Adipocyte (in vitro differentiated cells): ENCODE measurements around the gene F2RL1.
"Not testable (repeated sequence)": the region's sequence is repeated elsewhere in the genome, so short reads cannot be mapped to it uniquely, and the experiment has no call there.

Experiments used
- DNase-seq: peaks from one replicate; pipeline ENCODE4 v3.0.0-alpha.2; 2015; ENCODE audit warnings: low read depth
- H3K27me3 ChIP-seq: replicated peaks from 2 replicates; pipeline ENCODE4 v1.7.0; 2013; ENCODE audit warnings: mild to moderate bottlenecking, low read length, moderate library complexity; ENCODE audit not compliant: control insufficient read depth, insufficient read depth
- H3K36me3 ChIP-seq: 2 replicates; pipeline ENCODE4 v1.7.0; 2013; ENCODE audit warnings: low read length, mild to moderate bottlenecking, moderate library complexity; ENCODE audit not compliant: control insufficient read depth, insufficient read depth, severe bottlenecking
- H3K4me1 ChIP-seq: 2 replicates; pipeline ENCODE4 v1.7.0; 2013; ENCODE audit warnings: mild to moderate bottlenecking, low read length, moderate library complexity; ENCODE audit not compliant: control insufficient read depth, insufficient read depth
- H3K4me3 ChIP-seq: 2 replicates; pipeline ENCODE4 v1.7.0; 2013; ENCODE audit warnings: mild to moderate bottlenecking, low read length, moderate library complexity
- H3K9ac ChIP-seq: 2 replicates; pipeline ENCODE4 v1.7.0; 2013; ENCODE audit warnings: mild to moderate bottlenecking, low read length, moderate library complexity
- H3K9me3 ChIP-seq: 2 replicates; pipeline ENCODE4 v1.7.0; 2013; ENCODE audit warnings: mild to moderate bottlenecking, low read length, moderate library complexity; ENCODE audit not compliant: control insufficient read depth

F2RL1 gene

DNA sequence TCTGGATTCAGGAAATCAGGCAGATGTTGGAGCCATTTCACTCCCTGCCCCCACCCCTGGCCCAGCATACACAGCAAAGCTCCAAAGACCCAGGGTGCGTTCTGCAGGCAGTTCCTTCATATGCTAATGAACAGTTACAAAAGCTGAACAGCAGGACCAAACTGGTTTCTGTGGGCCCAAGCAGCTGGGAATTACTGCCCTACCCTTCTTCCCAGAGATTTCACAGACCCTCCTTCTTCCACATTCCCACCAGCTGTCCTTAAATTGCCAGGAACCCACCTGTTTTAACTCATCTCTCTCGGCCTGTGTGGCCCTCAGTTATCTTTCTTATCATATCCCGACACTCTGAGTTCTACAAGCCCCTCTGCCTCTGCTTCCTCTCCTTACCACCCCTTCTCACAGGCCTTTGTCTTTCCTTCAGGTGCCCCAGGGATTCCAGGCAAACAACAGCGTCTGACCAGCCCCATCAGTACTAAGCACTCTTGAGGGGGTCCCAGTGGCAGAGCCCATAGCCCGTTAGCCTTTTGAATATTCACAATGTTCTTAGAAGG is 10.6 kb upstream of the F2RL1 start:
- Histone ChIP-seq H3K36me3 (no peaks in the 10 kb centered on the region), H3K27me3 (no peaks in the 10 kb centered on the region), H3K9me3 (no peaks in the 10 kb centered on the region), H3K4me3 (no peak overlapping the region), H3K9ac (no peak overlapping the region), H3K4me1 (peaks cover 8% of the 10 kb centered on the region)
- DNase-seq, result no peak

DNA sequence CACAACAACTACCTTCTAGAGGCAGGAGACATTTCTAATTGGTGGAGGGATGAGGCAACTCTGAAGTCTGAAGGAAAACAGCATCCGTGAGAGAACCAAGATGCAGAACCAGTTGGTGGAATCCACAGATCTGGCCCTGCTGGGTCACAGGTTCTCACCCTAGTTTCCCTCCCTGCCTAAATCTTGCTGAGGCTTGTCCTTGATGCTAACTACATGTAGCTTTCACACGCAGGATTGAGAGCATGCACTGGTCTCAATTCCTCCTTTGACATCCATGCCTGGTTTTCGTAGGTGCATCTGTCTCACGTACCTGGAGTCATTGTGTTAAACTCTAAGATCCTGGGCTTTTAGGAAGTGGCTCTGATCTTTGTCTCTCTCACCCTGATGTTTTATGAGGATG is 9.7 kb upstream of the F2RL1 start:
- no peak overlapping the region for H3K4me3 ChIP-seq
- DNase-seq, result no peak
- H3K9ac ChIP-seq, result no peak overlapping the region
- H3K27me3 ChIP-seq, result no peaks in the 10 kb centered on the region
- no peaks in the 10 kb centered on the region for H3K9me3 ChIP-seq
- H3K4me1 ChIP-seq, result peaks cover 8% of the 10 kb centered on the region
- H3K36me3 ChIP-seq, result no peaks in the 10 kb centered on the region

DNA sequence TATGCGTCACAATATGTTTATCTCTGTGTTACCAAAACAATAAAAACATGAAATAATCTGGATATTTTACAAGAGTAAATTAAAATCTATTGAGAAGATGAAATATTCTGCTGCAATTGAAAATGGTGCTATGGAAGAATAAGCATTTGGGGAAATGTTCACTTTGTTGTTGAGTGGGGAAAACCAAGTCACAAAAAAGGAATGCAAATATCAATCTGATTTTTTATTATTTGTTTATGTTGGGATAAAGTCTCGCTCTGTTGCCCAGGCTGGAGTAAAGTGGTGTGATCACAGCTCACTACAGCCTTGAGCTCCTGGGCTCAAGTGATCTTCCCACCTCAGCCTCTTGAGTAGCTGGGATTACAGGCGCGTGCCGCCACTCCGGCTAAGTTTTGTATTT is 8.6 kb upstream of the F2RL1 start:
- Histone ChIP-seq H3K36me3 (no peaks in the 10 kb centered on the region), H3K4me1 (peaks cover 8% of the 10 kb centered on the region), H3K4me3 (no peak overlapping the region), H3K27me3 (no peaks in the 10 kb centered on the region), H3K9me3 (no peaks in the 10 kb centered on the region), H3K9ac (no peak overlapping the region)
- DNase-seq, result no peak

DNA sequence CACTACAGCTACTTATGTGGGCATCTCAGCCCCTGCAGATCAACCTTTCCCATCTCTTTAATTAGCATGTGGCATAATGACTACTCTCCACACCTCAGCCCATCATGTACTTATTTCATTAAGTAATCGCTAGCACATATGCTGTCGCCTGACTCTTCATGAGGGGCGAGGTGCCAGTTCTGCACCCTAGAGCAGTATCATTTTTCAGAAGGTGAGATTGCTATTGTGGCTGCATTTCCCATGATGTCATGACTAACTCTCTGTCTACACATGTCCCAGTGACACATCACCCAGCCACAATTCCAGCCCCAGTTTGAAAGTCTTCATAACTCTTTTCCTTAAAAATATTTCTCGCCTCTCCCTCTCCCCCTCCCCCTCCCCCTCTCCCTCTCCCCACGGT is 7.6 kb upstream of the F2RL1 start:
- Histone ChIP-seq H3K9me3 (no peaks in the 10 kb centered on the region), H3K9ac (no peak overlapping the region), H3K27me3 (no peaks in the 10 kb centered on the region), H3K36me3 (no peaks in the 10 kb centered on the region), H3K4me3 (no peak overlapping the region), H3K4me1 (peaks cover 3% of the 10 kb centered on the region)
- no peak for DNase-seq

DNA sequence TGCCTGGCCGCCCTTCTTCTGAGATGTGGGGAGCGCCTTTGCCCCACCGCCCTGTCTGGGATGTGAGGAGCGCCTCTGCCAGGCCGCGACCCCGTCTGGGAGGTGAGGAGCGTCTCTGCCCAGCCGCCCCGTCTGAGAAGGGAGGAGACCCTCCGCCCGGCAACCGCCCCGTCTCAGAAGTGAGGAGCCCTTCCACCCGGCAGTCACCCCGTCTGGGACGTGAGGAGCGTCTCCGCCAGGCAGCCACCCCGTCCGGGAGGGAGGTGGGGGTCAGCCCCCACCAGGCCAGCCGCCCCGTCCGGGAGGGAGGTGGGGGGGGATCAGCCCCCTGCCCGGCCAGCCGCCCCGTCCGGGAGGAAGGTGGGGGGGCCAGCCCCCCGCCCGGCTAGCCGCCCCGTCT is 6.6 kb upstream of the F2RL1 start:
- H3K36me3 ChIP-seq, H3K9ac ChIP-seq, H3K4me3 ChIP-seq, DNase-seq, H3K9me3 ChIP-seq, H3K27me3 ChIP-seq, H3K4me1 ChIP-seq: not testable (repeated sequence)

DNA sequence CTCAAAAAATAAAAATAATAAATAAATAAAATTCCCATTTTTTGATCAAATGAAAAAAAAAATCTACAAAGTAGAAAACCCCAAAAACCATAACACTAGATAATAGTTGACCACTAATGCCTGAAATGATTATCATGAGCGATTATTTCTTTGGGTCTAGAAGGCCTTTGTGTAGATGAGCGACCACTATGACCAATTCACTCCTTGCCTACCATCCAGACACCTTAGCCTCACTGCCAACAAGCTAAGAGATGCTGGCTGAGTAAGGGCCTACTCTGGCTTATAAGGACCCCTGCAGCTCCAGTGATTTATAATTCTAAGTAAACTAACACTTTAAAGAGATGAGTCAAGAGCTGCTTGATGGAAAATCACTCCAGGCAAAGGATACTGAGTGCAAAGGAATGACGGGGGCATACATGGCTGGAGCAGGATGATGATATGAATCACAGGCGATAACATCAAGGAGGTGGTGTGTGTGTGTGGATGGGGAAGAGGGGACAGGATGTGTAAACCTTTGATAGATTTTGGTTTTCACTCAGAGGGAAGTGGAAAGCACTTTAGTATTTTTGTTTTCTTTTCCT is 4.8 kb upstream of the F2RL1 start:
- Histone ChIP-seq H3K9ac (no peak overlapping the region), H3K27me3 (no peaks in the 10 kb centered on the region), H3K36me3 (no peaks in the 10 kb centered on the region), H3K4me1 (peaks cover 3% of the 10 kb centered on the region), H3K9me3 (no peaks in the 10 kb centered on the region), H3K4me3 (no peak overlapping the region)
- peak; percentile 73 for DNase-seq

DNA sequence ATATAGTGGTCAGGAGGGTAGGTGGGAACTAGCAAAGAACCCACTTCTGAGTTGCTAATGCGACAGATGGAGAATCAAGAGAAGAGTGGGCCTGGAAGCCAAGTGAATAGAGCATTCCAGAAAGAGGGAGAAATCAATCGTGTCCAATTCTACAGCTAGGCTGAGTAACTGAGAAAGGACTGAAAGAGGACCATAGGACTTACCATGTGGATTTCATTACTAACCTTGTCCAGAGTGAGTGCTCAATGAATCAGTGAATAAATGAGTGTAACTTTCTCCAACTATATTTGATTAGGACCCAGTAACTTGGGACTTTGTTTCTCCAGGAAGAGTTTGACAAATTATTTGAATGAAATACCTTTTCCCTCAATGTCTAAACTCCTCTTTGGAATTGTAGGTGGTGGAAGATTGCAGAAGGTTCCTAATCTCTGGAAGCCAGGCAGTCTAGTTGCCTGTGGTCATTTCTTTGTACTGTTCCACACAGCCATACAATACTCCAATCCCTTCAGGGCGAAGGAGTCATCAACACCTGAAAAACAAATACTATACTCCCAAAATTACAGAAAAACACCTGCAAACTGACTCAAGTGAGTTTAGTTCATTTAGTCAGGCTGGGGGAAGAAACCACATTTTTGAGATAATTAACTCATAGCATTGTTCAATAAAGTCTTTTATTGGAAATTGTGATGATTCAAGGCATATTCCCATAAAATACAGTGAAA is 2.6 kb upstream of the F2RL1 start:
- Histone ChIP-seq H3K9ac (no peak overlapping the region), H3K9me3 (no peaks in the 10 kb centered on the region), H3K4me1 (peaks cover 15% of the 10 kb centered on the region), H3K27me3 (peaks cover 4% of the 10 kb centered on the region), H3K4me3 (no peak overlapping the region), H3K36me3 (no peaks in the 10 kb centered on the region)
- peak; percentile 41 for DNase-seq

DNA sequence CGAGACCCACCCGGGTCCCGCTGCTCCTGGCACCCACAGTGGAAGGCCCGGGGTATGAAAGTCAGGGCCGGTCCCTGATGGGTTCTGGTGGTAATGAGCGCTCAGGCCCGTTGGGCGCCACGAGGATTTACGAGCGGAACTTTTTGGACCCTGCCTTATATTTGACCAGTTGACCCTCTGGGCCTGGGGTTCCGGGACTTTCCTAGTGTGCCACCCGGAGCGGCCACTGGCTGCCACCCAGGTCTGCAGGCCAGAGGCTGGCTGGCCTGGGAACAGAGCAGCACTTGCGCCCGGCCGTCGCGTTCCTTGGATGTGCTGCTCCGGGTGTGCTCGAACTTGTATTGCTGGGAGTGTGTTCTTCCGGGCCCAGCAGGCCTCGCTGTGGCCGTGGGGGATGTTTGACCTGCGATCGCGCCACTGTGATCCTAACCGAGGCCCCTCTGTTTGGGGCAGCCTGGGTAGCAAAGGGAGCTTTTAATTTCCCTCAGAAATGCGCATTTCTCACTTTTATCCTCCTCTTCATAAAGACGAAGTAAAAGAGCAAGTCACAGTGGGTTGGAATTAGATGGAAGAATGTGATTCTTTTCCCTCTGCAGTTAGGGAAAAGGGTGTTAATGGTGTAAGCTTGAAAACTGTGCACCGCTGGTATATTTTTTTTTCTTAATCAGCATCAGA is 1.2 kb downstream of the F2RL1 start:
- Histone ChIP-seq H3K9me3 (no peaks in the 10 kb centered on the region), H3K27me3 (peaks cover 4% of the 10 kb centered on the region), H3K9ac (peak overlapping the region; percentile 47), H3K4me3 (peak overlapping the region; percentile 79), H3K36me3 (no peaks in the 10 kb centered on the region), H3K4me1 (peaks cover 15% of the 10 kb centered on the region)
- DNase-seq, result no peak

DNA sequence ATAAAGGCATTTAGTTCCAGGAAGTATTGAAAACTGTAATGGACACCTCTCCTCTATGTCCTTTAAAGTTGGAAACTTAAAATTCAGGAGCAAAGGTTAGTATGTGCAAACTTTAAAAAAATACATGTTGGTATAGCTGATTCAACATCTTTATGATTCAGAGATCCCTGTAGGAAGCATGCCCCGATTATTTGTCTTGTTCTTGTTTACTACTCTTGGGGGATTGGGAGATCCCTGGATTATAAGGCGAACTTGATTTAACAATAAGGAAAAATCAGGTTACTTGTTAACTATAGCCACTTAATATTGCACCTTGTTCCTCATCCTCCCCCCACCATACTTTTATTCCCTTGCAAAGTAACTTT is 1.7 kb downstream of the F2RL1 start:
- H3K9me3 ChIP-seq, result no peaks in the 10 kb centered on the region
- H3K9ac ChIP-seq, result no peak overlapping the region
- H3K27me3 ChIP-seq, result peaks cover 4% of the 10 kb centered on the region
- peaks cover 15% of the 10 kb centered on the region for H3K4me1 ChIP-seq
- DNase-seq, result no peak
- no peak overlapping the region for H3K4me3 ChIP-seq
- no peaks in the 10 kb centered on the region for H3K36me3 ChIP-seq

DNA sequence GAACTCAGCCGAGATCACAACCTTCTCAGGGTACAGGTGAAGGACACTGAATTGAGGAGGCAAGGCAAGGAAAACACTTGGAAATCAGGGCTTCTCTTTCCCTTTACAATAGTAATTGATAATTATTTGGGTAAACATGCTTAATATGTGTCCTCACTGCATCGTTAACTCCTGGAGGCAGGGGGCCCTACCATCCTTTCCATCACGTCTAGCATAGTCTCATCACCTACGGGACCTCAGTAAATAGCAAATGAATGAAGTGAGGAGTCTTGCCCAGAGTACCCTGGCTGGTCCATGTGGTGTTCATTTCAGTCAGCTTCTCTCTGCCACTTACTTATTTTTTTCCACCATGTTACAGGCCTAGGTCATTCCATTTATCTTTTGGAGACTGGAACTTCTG is 2.3 kb downstream of the F2RL1 start:
- Histone ChIP-seq H3K4me3 (no peak overlapping the region), H3K9ac (no peak overlapping the region), H3K36me3 (no peaks in the 10 kb centered on the region), H3K4me1 (peaks cover 15% of the 10 kb centered on the region), H3K27me3 (peaks cover 4% of the 10 kb centered on the region), H3K9me3 (no peaks in the 10 kb centered on the region)
- DNase-seq, result no peak

DNA sequence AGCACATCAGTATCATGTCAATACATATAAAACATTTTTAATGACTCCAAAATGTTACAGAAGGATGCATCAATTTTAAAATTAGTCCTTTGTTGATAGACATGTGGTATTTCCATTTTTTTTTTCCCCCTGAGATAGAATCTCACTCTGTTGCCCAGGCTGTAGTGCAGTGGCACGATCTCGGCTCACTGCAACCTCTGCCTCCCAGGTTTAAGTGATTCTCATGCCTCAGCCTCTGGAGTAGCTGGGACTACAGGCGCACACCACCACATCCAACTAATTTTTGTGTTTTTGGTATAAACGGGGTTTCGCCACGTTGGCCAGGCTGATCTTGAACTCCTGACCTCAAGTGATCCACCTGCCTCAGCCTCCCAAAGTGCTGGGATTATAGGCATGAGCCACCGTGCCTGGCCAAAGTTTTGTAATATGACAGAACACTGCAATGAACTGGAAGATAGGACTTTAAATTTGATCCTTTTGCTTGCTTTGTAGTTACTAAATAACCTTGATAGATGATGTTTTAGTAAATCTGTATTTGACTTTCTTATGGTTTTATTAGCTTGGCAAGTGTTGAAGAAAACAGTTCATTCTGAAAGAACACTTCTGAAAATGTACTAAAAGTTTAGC is 3.4 kb downstream of the F2RL1 start:
- H3K9me3 ChIP-seq, DNase-seq, H3K36me3 ChIP-seq, H3K4me3 ChIP-seq, H3K9ac ChIP-seq, H3K27me3 ChIP-seq: not testable (repeated sequence)
- peaks cover 15% of the 10 kb centered on the region for H3K4me1 ChIP-seq
